Endothelial cell of umbilical vein (primary cell): ENCODE measurements around the gene CTNND2.

Experiments
- CTCF ChIP-seq, 2 donors: IDR thresholded peaks; 1 replicate in 1 of 2; 2 replicates in 1 of 2; pipeline ENCODE4 v1.5.1; 2011; ENCODE audit warnings: low read length in 2 of 2, mild to moderate bottlenecking in 2 of 2, moderate library complexity in 2 of 2, control low read depth in 1 of 2, inconsistent platforms in 1 of 2, low read depth in 1 of 2; ENCODE audit not compliant: insufficient read depth in 1 of 2; ENCODE audit errors: extremely low read depth in 1 of 2
- EZH2 ChIP-seq: IDR thresholded peaks from 2 replicates; pipeline ENCODE4 v1.6.1; 2012; ENCODE audit warnings: borderline replicate concordance, low read depth, mild to moderate bottlenecking, moderate library complexity, low read length, inconsistent platforms; ENCODE audit not compliant: severe bottlenecking
- FOS ChIP-seq: IDR thresholded peaks from 2 replicates; pipeline ENCODE4 v1.6.1; 2011; ENCODE audit warnings: mild to moderate bottlenecking, low read length, moderate library complexity, borderline replicate concordance; ENCODE audit not compliant: insufficient read depth
- JUN ChIP-seq: IDR thresholded peaks from 2 replicates; pipeline ENCODE4 v1.6.1; 2011; ENCODE audit warnings: borderline replicate concordance, low read depth; ENCODE audit not compliant: insufficient read length, insufficient read depth
- MAX ChIP-seq: IDR thresholded peaks from 2 replicates; pipeline ENCODE4 v1.6.1; 2011; ENCODE audit not compliant: insufficient read depth, insufficient read length
- MYC ChIP-seq: IDR thresholded peaks from one replicate; pipeline ENCODE4 v1.6.1; 2011; ENCODE audit warnings: mild to moderate bottlenecking, low read depth, low read length
- POLR2A ChIP-seq: IDR thresholded peaks from 2 replicates; pipeline ENCODE4 v1.6.1; 2012; ENCODE audit warnings: low read depth, mild to moderate bottlenecking, control low read depth, low read length
- POLR2AphosphoS5 ChIP-seq: IDR thresholded peaks from 2 replicates; pipeline ENCODE4 v1.6.1; 2012; ENCODE audit warnings: low read depth, mild to moderate bottlenecking, control low read depth, low read length, moderate library complexity; ENCODE audit not compliant: insufficient read depth

GRCh38 chr5:11733185-11733839, 170.9 kb downstream of the CTNND2 start:
- TF ChIP-seq MAX (no peak), CTCF (IDR thresholded peaks at IDR 0.05; ENCODE audit: extremely low read depth in 1 of 2, insufficient read depth in 1 of 2, low read depth in 1 of 2, low read length in 2 of 2) (no peak), EZH2 (no peak), POLR2A (no peak), FOS (no peak), POLR2AphosphoS5 (no peak), JUN (no peak), MYC (no peak)
